Measurements from ENCODE around the gene PHACTR1. TPM values are rescaled to one million over a fixed set of nuclear protein-coding genes. Genes with fewer than 3 reads are reported as not detected.

PHACTR1 gene
- total RNA-seq, 1 donor from 2014 or later: 8.5 TPM

DNA sequence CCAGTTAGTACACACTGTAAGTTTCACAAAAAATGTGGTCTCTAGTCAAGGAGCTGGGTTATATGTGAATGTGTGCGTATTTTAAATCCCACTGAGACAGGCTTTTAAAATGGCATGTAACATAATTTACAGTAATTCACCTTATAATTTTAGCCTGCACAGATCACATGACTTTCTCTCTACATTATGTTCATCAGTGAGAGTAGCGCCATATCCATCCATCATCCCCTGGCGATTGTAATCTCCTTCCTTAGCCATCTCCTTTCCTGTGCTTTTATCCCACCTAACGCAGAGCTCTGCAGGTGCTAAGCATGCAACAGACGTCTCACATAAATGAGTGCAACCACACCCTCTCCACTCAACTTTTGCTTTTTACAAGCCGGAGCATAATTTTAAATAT, 401.0 kb downstream of the PHACTR1 start:
- DNase-seq (ENCODE audit: low read depth): no peak
- H3K4me1 ChIP-seq (ENCODE audit: insufficient read depth, low read length): no peaks in the 10 kb centered on the region
- FAIRE-seq: no peak
- H2AFZ ChIP-seq (ENCODE audit: low read depth, low read length): no peak overlapping the region
- H3K36me3 Mint-ChIP-seq (ENCODE audit: low read depth, unreplicated experiment): no peaks in the 10 kb centered on the region
- H3K4me3 Mint-ChIP-seq (ENCODE audit: unreplicated experiment): no peak overlapping the region
- H3K4me1 Mint-ChIP-seq (ENCODE audit: low read depth, unreplicated experiment): no peaks in the 10 kb centered on the region
- no peaks in the 10 kb centered on the region for H3K9me3 ChIP-seq (ENCODE audit: insufficient read depth, low read depth, low read length)
- H3K4me3 ChIP-seq (ENCODE audit: insufficient read depth, low read depth, low read length): no peak overlapping the region
- no peak overlapping the region for H3K9ac ChIP-seq (ENCODE audit: low read length)
- no peaks in the 10 kb centered on the region for H3K36me3 ChIP-seq (ENCODE audit: insufficient read depth, low read length)
- TF ChIP-seq, protein P1, sequence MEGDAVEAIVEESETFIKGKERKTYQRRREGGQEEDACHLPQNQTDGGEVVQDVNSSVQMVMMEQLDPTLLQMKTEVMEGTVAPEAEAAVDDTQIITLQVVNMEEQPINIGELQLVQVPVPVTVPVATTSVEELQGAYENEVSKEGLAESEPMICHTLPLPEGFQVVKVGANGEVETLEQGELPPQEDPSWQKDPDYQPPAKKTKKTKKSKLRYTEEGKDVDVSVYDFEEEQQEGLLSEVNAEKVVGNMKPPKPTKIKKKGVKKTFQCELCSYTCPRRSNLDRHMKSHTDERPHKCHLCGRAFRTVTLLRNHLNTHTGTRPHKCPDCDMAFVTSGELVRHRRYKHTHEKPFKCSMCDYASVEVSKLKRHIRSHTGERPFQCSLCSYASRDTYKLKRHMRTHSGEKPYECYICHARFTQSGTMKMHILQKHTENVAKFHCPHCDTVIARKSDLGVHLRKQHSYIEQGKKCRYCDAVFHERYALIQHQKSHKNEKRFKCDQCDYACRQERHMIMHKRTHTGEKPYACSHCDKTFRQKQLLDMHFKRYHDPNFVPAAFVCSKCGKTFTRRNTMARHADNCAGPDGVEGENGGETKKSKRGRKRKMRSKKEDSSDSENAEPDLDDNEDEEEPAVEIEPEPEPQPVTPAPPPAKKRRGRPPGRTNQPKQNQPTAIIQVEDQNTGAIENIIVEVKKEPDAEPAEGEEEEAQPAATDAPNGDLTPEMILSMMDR (IDR thresholded peaks at IDR 0.05; ENCODE audit: insufficient read depth, low read depth, low read length): no peak
- TF ChIP-seq EZH2 (IDR thresholded peaks at IDR 0.05; ENCODE audit: insufficient read depth, low read length): no peak
- H3K27ac Mint-ChIP-seq (ENCODE audit: unreplicated experiment): no peak overlapping the region
- no peaks in the 10 kb centered on the region for H4K20me1 ChIP-seq (ENCODE audit: insufficient read depth, low read length)
- no peaks in the 10 kb centered on the region for H3K79me2 ChIP-seq (ENCODE audit: insufficient read depth, low read length)
- H3K27me3 Mint-ChIP-seq (ENCODE audit: low read depth, unreplicated experiment): no peaks in the 10 kb centered on the region
- no peak overlapping the region for H3K27ac ChIP-seq (ENCODE audit: low read depth, low read length)
- no peak overlapping the region for H3K4me2 ChIP-seq (ENCODE audit: low read length)
- no peaks in the 10 kb centered on the region for H3K9me3 Mint-ChIP-seq (ENCODE audit: unreplicated experiment)
- H3K27me3 ChIP-seq (ENCODE audit: insufficient read depth, low read length): no peaks in the 10 kb centered on the region

DNA sequence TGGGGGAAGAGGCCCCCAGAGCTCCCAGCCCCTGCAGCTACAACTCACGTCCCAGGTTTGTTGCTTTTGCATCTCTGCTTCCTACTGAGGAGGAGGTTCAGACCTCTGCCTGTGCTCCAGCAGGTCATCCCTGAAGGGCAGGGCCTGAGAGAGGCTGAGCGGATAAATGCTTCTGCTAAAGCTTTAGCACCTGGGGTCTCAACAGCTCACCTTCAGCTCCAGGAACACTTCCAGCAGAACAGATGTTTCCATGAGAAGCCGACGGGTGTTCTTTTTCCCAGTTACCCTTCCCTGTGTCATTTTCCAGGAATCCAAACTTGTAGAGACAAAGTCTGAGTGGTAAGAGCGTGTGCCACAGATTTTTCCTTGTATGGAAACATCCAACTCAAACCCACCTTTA, 403.0 kb downstream of the PHACTR1 start:
- Histone ChIP-seq H3K4me2 (ENCODE audit: low read length) (no peak overlapping the region), H3K27me3 (ENCODE audit: insufficient read depth, low read length) (no peaks in the 10 kb centered on the region), H4K20me1 (ENCODE audit: insufficient read depth, low read length) (no peaks in the 10 kb centered on the region), H2AFZ (ENCODE audit: low read depth, low read length) (no peak overlapping the region), H3K27ac (ENCODE audit: low read depth, low read length) (no peak overlapping the region), H3K4me1 (ENCODE audit: insufficient read depth, low read length) (no peaks in the 10 kb centered on the region), H3K36me3 (ENCODE audit: insufficient read depth, low read length) (no peaks in the 10 kb centered on the region), H3K9me3 (ENCODE audit: insufficient read depth, low read depth, low read length) (no peaks in the 10 kb centered on the region), H3K79me2 (ENCODE audit: insufficient read depth, low read length) (no peaks in the 10 kb centered on the region), H3K4me3 (ENCODE audit: insufficient read depth, low read depth, low read length) (no peak overlapping the region), H3K9ac (ENCODE audit: low read length) (no peak overlapping the region)
- no peaks in the 10 kb centered on the region for H3K4me1 Mint-ChIP-seq (ENCODE audit: low read depth, unreplicated experiment)
- TF ChIP-seq, protein P1 (IDR thresholded peaks at IDR 0.05; ENCODE audit: insufficient read depth, low read depth, low read length): no peak
- TF ChIP-seq EZH2 (IDR thresholded peaks at IDR 0.05; ENCODE audit: insufficient read depth, low read length): no peak
- H3K27me3 Mint-ChIP-seq (ENCODE audit: low read depth, unreplicated experiment): no peaks in the 10 kb centered on the region
- H3K4me3 Mint-ChIP-seq (ENCODE audit: unreplicated experiment): no peak overlapping the region
- no peak for DNase-seq (ENCODE audit: low read depth)
- no peaks in the 10 kb centered on the region for H3K36me3 Mint-ChIP-seq (ENCODE audit: low read depth, unreplicated experiment)
- H3K27ac Mint-ChIP-seq (ENCODE audit: unreplicated experiment): no peak overlapping the region
- H3K9me3 Mint-ChIP-seq (ENCODE audit: unreplicated experiment): no peaks in the 10 kb centered on the region
- no peak for FAIRE-seq

DNA sequence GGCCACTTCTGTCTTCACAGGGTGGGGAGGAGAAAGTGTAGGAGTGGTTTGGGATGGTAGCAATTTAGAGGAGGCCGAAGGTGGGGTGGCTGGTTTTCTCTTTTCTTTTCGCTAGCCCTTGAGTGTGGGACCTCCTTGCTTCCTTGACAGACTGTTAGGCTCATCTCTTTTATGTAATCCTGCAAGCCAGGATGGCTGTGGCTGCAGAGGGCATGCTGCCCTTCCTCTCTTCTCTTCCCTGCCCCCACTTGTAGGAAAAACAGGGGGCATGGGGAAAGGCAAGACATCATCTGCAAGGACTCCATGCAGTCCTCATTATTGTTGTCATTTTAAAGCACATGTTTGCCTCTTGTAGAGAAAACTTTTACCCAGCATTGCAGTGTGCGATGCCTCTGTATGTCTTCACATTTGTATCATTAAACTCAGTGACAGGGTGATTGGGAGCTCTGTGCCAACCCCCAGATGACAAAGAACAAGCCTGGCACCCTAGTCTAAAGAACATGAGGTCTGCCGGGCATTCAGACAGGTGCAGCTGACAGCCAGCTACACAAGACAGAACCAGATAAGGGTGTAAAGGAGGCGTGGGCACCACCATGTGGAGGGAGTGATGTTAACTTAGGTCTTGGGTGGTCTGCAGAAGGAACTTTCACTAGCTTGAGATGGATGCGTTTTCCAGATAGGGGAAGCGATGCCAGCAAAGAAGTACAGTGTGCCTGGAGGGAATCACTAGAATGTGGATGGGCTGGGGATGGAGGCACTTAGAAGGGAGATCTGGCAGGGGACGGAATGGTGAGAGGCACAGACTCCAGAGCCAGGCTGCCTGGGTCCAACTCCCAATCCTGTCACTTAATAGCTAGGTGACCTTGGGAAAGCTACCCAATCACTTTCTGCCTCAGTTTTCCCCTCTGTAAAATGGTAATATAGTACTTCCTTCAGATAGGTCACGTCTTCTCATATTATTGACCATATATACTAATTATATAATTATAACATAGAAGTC, 404.2 kb downstream of the PHACTR1 start:
- H3K79me2 ChIP-seq (ENCODE audit: insufficient read depth, low read length): no peaks in the 10 kb centered on the region
- H3K27me3 ChIP-seq (ENCODE audit: insufficient read depth, low read length): no peaks in the 10 kb centered on the region
- H3K4me1 Mint-ChIP-seq (ENCODE audit: low read depth, unreplicated experiment): no peaks in the 10 kb centered on the region
- H3K4me3 ChIP-seq (ENCODE audit: insufficient read depth, low read depth, low read length): no peak overlapping the region
- H3K27me3 Mint-ChIP-seq (ENCODE audit: low read depth, unreplicated experiment): no peaks in the 10 kb centered on the region
- FAIRE-seq: no peak
- H2AFZ ChIP-seq (ENCODE audit: low read depth, low read length): no peak overlapping the region
- H3K36me3 Mint-ChIP-seq (ENCODE audit: low read depth, unreplicated experiment): no peaks in the 10 kb centered on the region
- H3K4me2 ChIP-seq (ENCODE audit: low read length): no peak overlapping the region
- no peaks in the 10 kb centered on the region for H3K4me1 ChIP-seq (ENCODE audit: insufficient read depth, low read length)
- H3K9ac ChIP-seq (ENCODE audit: low read length): no peak overlapping the region
- no peak overlapping the region for H3K27ac Mint-ChIP-seq (ENCODE audit: unreplicated experiment)
- H3K36me3 ChIP-seq (ENCODE audit: insufficient read depth, low read length): no peaks in the 10 kb centered on the region
- no peak for DNase-seq (ENCODE audit: low read depth)
- TF ChIP-seq, protein P1 (IDR thresholded peaks at IDR 0.05; ENCODE audit: insufficient read depth, low read depth, low read length): no peak
- no peaks in the 10 kb centered on the region for H3K9me3 ChIP-seq (ENCODE audit: insufficient read depth, low read depth, low read length)
- H3K27ac ChIP-seq (ENCODE audit: low read depth, low read length): no peak overlapping the region
- no peaks in the 10 kb centered on the region for H4K20me1 ChIP-seq (ENCODE audit: insufficient read depth, low read length)
- H3K4me3 Mint-ChIP-seq (ENCODE audit: unreplicated experiment): no peak overlapping the region
- H3K9me3 Mint-ChIP-seq (ENCODE audit: unreplicated experiment): no peaks in the 10 kb centered on the region

All from astrocyte (in vitro differentiated cells and primary cell).